Activated CD8-positive, alpha-beta T cell treated with anti-CD3 and anti-CD28 coated beads for 36 hours (primary cell): ENCODE measurements around the gene AFF2. TPM values are rescaled to one million over a fixed set of nuclear protein-coding genes. Genes with fewer than 3 reads are reported as not detected.

Experiments
- ATAC-seq: fragments of 200-7000 bp; cut with Tn5 transposase; one replicate; pipeline ENCODE4 v1.10.0; 2021; ENCODE audit warnings: mild to moderate bottlenecking, moderate library complexity
- CTCF ChIA-PET: fragments of 350-600 bp; sonication (Branson Sonifier 250); formaldehyde crosslinking; loops from one replicate; lab custom pipeline; 2021; ENCODE audit warnings: antibody characterized with exemption; lab: Charles Lee
- POLR2A ChIA-PET: fragments of 350-600 bp; sonication (Branson Sonifier 250); formaldehyde crosslinking; loops from one replicate; lab custom pipeline; 2021; ENCODE audit warnings: antibody characterized with exemption; lab: Charles Lee
- DNase-seq: peaks from one replicate; pipeline ENCODE4 v3.0.0-alpha.2; 2020
- H3K27ac Mint-ChIP-seq: one replicate; pipeline ENCODE4 v1.8.0; 2021; ENCODE audit warnings: mild to moderate bottlenecking, mixed read lengths
- H3K27me3 Mint-ChIP-seq: one replicate; pipeline ENCODE4 v1.8.0; 2021; ENCODE audit warnings: mixed read lengths
- H3K36me3 Mint-ChIP-seq: one replicate; pipeline ENCODE4 v1.8.0; 2021; ENCODE audit warnings: low read depth, mixed read lengths
- H3K4me1 Mint-ChIP-seq: one replicate; pipeline ENCODE4 v1.8.0; 2021; ENCODE audit warnings: low read depth, mixed read lengths
- H3K4me3 Mint-ChIP-seq: one replicate; pipeline ENCODE4 v1.8.0; 2021; ENCODE audit warnings: mild to moderate bottlenecking, moderate library complexity, mixed read lengths
- H3K9me3 Mint-ChIP-seq: one replicate; pipeline ENCODE4 v1.8.0; 2021; ENCODE audit warnings: mixed read lengths
- CTCF ChIP-seq: fragments of 200-600 bp; IDR thresholded peaks from one replicate; pipeline ENCODE4 v1.8.0; 2022; ENCODE audit warnings: antibody characterized with exemption, mild to moderate bottlenecking
- intact Hi-C: fragments of 100-400 bp; cut with micrococcal nuclease; formaldehyde crosslinking; loops from one replicate; pipeline ENCODE4 v1.10.0; 2022
- total RNA-seq, 2 experiments: library from RNA; stranded (reverse); gene quantifications; one replicate each; pipeline ENCODE4 v1.2.3, GENCODE V29; 2021

AFF2 gene
- total RNA-seq, 2 experiments from 2014 or later, result 1.3 to 1.7 TPM

GRCh38 chrX:148517176-148517575 lies 16.8 kb downstream of the AFF2 start:
- Mint-ChIP-seq H3K4me1 (no peaks in the 10 kb centered on the region), H3K36me3 (no peaks in the 10 kb centered on the region), H3K27ac (no peak overlapping the region), H3K4me3 (no peak overlapping the region), H3K27me3 (no peaks in the 10 kb centered on the region), H3K9me3 (no peaks in the 10 kb centered on the region)
- DNase-seq, result no peak
- no peak for TF ChIP-seq CTCF
- ChIA-PET POLR2A (no interaction called here), CTCF (no interaction called here)
- ATAC-seq, result no peak
- intact Hi-C loops, result no loop called here

- ChIA-PET POLR2A (no interaction called here), CTCF (no interaction called here)
- H3K36me3 Mint-ChIP-seq, result no peaks in the 10 kb centered on the region
- H3K4me1 Mint-ChIP-seq, result no peaks in the 10 kb centered on the region
- no peaks in the 10 kb centered on the region for H3K9me3 Mint-ChIP-seq
- ATAC-seq (no peak), DNase-seq (no peak)
- TF ChIP-seq CTCF, result no peak
- no peak overlapping the region for H3K27ac Mint-ChIP-seq
- H3K4me3 Mint-ChIP-seq, result no peak overlapping the region
- no peaks in the 10 kb centered on the region for H3K27me3 Mint-ChIP-seq
- intact Hi-C loops, result no loop called here
Measured at GRCh38 chrX:148522006-148522405, 21.6 kb downstream of the AFF2 start.

- no peak overlapping the region for H3K27ac Mint-ChIP-seq
- H3K27me3 Mint-ChIP-seq, result no peaks in the 10 kb centered on the region
- peaks cover 3% of the 10 kb centered on the region for H3K4me1 Mint-ChIP-seq
- no peaks in the 10 kb centered on the region for H3K9me3 Mint-ChIP-seq
- no peak overlapping the region for H3K4me3 Mint-ChIP-seq
- POLR2A ChIA-PET, result no interaction called here
- CTCF ChIA-PET, result no interaction called here
- no peak for TF ChIP-seq CTCF
- DNase-seq (no peak), ATAC-seq (no peak)
- no peaks in the 10 kb centered on the region for H3K36me3 Mint-ChIP-seq
- intact Hi-C loops, result no loop called here
Measured at GRCh38 chrX:148523303-148524080, 23.1 kb downstream of the AFF2 start.

GRCh38 chrX:148530464-148531077 lies 30.2 kb downstream of the AFF2 start:
- peak; percentile 55 for TF ChIP-seq CTCF

GRCh38 chrX:148534291-148534690 lies 33.9 kb downstream of the AFF2 start:
- POLR2A ChIA-PET, result no interaction called here
- Mint-ChIP-seq H3K4me1 (no peaks in the 10 kb centered on the region), H3K27me3 (no peaks in the 10 kb centered on the region), H3K9me3 (no peaks in the 10 kb centered on the region), H3K36me3 (no peaks in the 10 kb centered on the region), H3K4me3 (no peak overlapping the region), H3K27ac (no peak overlapping the region)
- no peak for TF ChIP-seq CTCF
- DNase-seq, result no peak
- ATAC-seq, result no peak
- CTCF ChIA-PET, result no interaction called here
- intact Hi-C loops, result no loop called here

More at GRCh38 chrX:148530464-148531077, 30.2 kb downstream of the AFF2 start:
- H3K4me3 Mint-ChIP-seq, result no peak overlapping the region
- ChIA-PET POLR2A (no interaction called here), CTCF (interaction anchor here (0.9 to 2.3 kb wide), 8 partner anchors 10 to 124 kb away, joined by 3 to 10 read pairs (median 4); no protein-coding TSS in a partner anchor)
- DNase-seq (peak; percentile 16), ATAC-seq (no peak)
- H3K4me1 Mint-ChIP-seq, result peaks cover 3% of the 10 kb centered on the region
- H3K27ac Mint-ChIP-seq, result no peak overlapping the region
- intact Hi-C loops, result no loop called here
- no peaks in the 10 kb centered on the region for H3K36me3 Mint-ChIP-seq
- no peaks in the 10 kb centered on the region for H3K9me3 Mint-ChIP-seq
- no peaks in the 10 kb centered on the region for H3K27me3 Mint-ChIP-seq
